ENCODE measurements around the gene PEX26. TPM values are rescaled to one million over a fixed set of nuclear protein-coding genes. Genes with fewer than 3 reads are reported as not detected.
"Not testable (repeated sequence)": the region's sequence is repeated elsewhere in the genome, so short reads cannot be mapped to it uniquely, and the experiment has no call there.

PEX26 gene
- total RNA-seq, 1 donor from 2014 or later: 5.2 TPM

- Histone ChIP-seq H3K4me1 (ENCODE audit: control insufficient read depth in 3 of 3, insufficient read depth in 3 of 3, low read length in 3 of 3) (peaks cover 39 to 55% (median 52%) of the 10 kb centered on the region in 3 donors), H3K36me3 (ENCODE audit: control insufficient read depth in 3 of 3, insufficient read depth in 3 of 3, low read length in 3 of 3) (peaks cover 35 to 42% (median 39%) of the 10 kb centered on the region in 3 donors), H3K27me3 (ENCODE audit: control insufficient read depth in 3 of 3, insufficient read depth in 3 of 3, low read length in 3 of 3) (no peaks in the 10 kb centered on the region), H3K9ac (ENCODE audit: low read depth in 1 of 3, low read length in 3 of 3) (peak overlapping the region in 1 of 3 donors; percentile 33), H3K9me3 (ENCODE audit: control insufficient read depth in 3 of 3, low read length in 3 of 3) (no peaks in the 10 kb centered on the region), H3K4me3 (ENCODE audit: low read length in 3 of 3) (no peak overlapping the region), H3K27ac (ENCODE audit: low read depth, low read length) (no peak overlapping the region)
Observed at GRCh38 chr22:18121954-18122554, 44.3 kb downstream of the PEX26 start.

DNA sequence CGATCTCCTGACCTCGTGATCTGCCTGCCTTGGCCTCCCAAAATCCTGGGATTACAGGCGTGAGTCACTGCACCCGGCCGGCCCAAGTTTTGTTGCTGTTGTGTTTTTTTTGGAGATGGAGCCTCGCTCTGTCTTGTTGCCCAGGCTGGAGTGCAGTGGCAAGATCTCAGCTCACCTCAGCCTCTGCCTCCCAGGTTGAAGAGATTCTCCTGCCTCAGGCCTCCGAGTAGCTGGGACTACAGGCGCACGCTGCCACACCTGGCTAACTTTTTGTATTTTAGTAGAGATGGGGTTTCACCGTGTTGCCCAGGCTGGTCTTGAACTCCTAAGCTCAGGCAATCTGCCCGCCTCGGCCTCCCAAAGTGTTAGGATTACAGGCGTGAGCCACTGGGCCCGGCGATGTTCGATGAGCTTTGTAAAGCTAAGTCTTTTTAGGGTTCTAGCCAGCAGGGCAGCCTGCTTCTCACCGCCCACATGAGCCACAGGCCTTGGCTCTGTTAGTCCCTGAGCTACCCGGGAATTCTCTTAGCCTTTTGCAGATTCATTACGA, 45.8 kb downstream of the PEX26 start:
- not testable (repeated sequence) for H3K9me3 ChIP-seq (ENCODE audit: control insufficient read depth in 3 of 3, low read length in 3 of 3); H3K27ac ChIP-seq (ENCODE audit: low read depth, low read length); H3K27me3 ChIP-seq (ENCODE audit: control insufficient read depth in 3 of 3, insufficient read depth in 3 of 3, low read length in 3 of 3); H3K4me3 ChIP-seq (ENCODE audit: low read length in 3 of 3)
- Histone ChIP-seq H3K36me3 (ENCODE audit: control insufficient read depth in 3 of 3, insufficient read depth in 3 of 3, low read length in 3 of 3) (peaks cover 39 to 47% (median 43%) of the 10 kb centered on the region in 3 donors), H3K4me1 (ENCODE audit: control insufficient read depth in 3 of 3, insufficient read depth in 3 of 3, low read length in 3 of 3) (peaks cover 29 to 43% (median 42%) of the 10 kb centered on the region in 3 donors), H3K9ac (ENCODE audit: low read depth in 1 of 3, low read length in 3 of 3) (peak overlapping the region in 1 of 3 donors; percentile 33)

DNA sequence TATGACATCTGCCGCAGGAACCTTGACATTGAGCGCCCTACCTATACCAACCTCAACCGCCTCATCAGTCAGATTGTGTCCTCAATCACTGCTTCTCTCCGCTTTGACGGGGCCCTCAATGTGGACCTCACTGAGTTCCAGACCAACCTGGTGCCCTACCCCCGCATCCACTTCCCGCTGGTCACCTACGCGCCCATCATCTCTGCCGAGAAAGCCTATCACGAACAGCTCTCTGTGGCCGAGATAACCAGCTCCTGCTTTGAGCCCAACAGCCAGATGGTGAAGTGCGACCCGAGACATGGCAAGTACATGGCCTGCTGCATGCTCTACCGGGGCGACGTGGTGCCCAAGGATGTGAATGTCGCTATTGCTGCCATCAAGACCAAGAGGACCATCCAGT, 48.8 kb downstream of the PEX26 start:
- H3K27me3 ChIP-seq (ENCODE audit: control insufficient read depth in 3 of 3, insufficient read depth in 3 of 3, low read length in 3 of 3): no peaks in the 10 kb centered on the region
- no peaks in the 10 kb centered on the region for H3K9me3 ChIP-seq (ENCODE audit: control insufficient read depth in 3 of 3, low read length in 3 of 3)
- H3K4me3 ChIP-seq (ENCODE audit: low read length in 3 of 3): no peak overlapping the region
- H3K27ac ChIP-seq (ENCODE audit: low read depth, low read length): no peak overlapping the region
- H3K4me1 ChIP-seq (ENCODE audit: control insufficient read depth in 3 of 3, insufficient read depth in 3 of 3, low read length in 3 of 3): peaks cover 7 to 22% (median 20%) of the 10 kb centered on the region in 3 donors
- no peak overlapping the region for H3K9ac ChIP-seq (ENCODE audit: low read depth in 1 of 3, low read length in 3 of 3)
- H3K36me3 ChIP-seq (ENCODE audit: control insufficient read depth in 3 of 3, insufficient read depth in 3 of 3, low read length in 3 of 3): peaks cover 51 to 70% (median 67%) of the 10 kb centered on the region in 3 donors

DNA sequence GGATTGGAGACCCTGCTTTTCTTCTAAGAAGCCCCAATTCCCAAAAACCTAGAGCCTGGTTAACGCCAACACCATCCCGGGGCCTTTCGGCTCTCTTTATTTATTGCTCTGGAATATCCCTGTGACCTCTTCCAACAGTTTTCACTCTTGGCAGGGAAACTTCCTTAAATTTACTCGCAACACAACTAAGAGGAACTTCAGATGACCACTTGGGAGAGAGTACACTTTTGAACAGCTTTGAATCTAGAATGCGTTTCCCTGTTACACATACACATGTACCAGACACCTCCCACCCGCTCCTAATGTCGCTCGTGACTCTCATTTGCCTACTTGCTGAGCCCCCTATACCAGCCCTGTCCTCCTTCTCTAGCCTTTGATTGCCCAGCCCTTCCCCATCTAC, 52.2 kb downstream of the PEX26 start:
- Histone ChIP-seq H3K4me3 (ENCODE audit: low read length in 3 of 3) (no peak overlapping the region), H3K27ac (ENCODE audit: low read depth, low read length) (no peak overlapping the region), H3K27me3 (ENCODE audit: control insufficient read depth in 3 of 3, insufficient read depth in 3 of 3, low read length in 3 of 3) (no peaks in the 10 kb centered on the region), H3K9ac (ENCODE audit: low read depth in 1 of 3, low read length in 3 of 3) (no peak overlapping the region), H3K36me3 (ENCODE audit: control insufficient read depth in 3 of 3, insufficient read depth in 3 of 3, low read length in 3 of 3) (peaks cover 39 to 59% (median 56%) of the 10 kb centered on the region in 3 donors), H3K9me3 (ENCODE audit: control insufficient read depth in 3 of 3, low read length in 3 of 3) (no peaks in the 10 kb centered on the region), H3K4me1 (ENCODE audit: control insufficient read depth in 3 of 3, insufficient read depth in 3 of 3, low read length in 3 of 3) (peaks cover 11 to 13% (median 13%) of the 10 kb centered on the region in 3 donors)

- H3K4me1 ChIP-seq (ENCODE audit: control insufficient read depth in 3 of 3, insufficient read depth in 3 of 3, low read length in 3 of 3): peaks cover 11 to 13% (median 13%) of the 10 kb centered on the region in 3 donors
Observed at GRCh38 chr22:18130699-18131429, 53.1 kb downstream of the PEX26 start.

DNA sequence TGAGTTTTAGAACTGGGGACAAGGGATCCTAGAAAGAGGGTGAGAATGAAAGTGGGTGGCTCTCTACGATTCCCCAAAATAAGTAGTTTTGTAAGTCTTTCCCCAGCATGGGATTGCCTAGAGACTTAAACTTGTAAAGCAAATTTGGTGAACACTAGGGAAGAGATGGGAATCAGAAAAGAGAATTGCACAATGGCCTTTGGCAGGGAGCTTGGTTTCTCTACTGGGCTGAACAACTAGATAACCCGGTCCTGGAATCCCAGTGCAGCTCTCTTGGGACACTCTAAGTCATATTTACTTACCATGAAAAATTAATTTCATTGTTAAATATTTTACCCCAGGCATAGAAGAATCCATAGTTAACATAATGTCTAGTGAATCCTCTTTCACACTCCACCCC, 55.7 kb downstream of the PEX26 start:
- no peaks in the 10 kb centered on the region for H3K9me3 ChIP-seq (ENCODE audit: control insufficient read depth in 3 of 3, low read length in 3 of 3)
- H3K9ac ChIP-seq (ENCODE audit: low read depth in 1 of 3, low read length in 3 of 3): no peak overlapping the region
- no peak overlapping the region for H3K4me3 ChIP-seq (ENCODE audit: low read length in 3 of 3)
- H3K27ac ChIP-seq (ENCODE audit: low read depth, low read length): no peak overlapping the region
- H3K27me3 ChIP-seq (ENCODE audit: control insufficient read depth in 3 of 3, insufficient read depth in 3 of 3, low read length in 3 of 3): no peaks in the 10 kb centered on the region
- H3K4me1 ChIP-seq (ENCODE audit: control insufficient read depth in 3 of 3, insufficient read depth in 3 of 3, low read length in 3 of 3): peaks cover 9% of the 10 kb centered on the region in 3 donors
- H3K36me3 ChIP-seq (ENCODE audit: control insufficient read depth in 3 of 3, insufficient read depth in 3 of 3, low read length in 3 of 3): peaks cover 26 to 44% (median 36%) of the 10 kb centered on the region in 3 donors

More at GRCh38 chr22:18130699-18131429, 53.1 kb downstream of the PEX26 start:
- no peaks in the 10 kb centered on the region for H3K27me3 ChIP-seq (ENCODE audit: control insufficient read depth in 3 of 3, insufficient read depth in 3 of 3, low read length in 3 of 3)
- H3K9me3 ChIP-seq (ENCODE audit: control insufficient read depth in 3 of 3, low read length in 3 of 3): no peaks in the 10 kb centered on the region
- H3K27ac ChIP-seq (ENCODE audit: low read depth, low read length): no peak overlapping the region
- H3K9ac ChIP-seq (ENCODE audit: low read depth in 1 of 3, low read length in 3 of 3): no peak overlapping the region
- H3K4me3 ChIP-seq (ENCODE audit: low read length in 3 of 3): no peak overlapping the region
- H3K36me3 ChIP-seq (ENCODE audit: control insufficient read depth in 3 of 3, insufficient read depth in 3 of 3, low read length in 3 of 3): peaks cover 39 to 59% (median 53%) of the 10 kb centered on the region in 3 donors

DNA sequence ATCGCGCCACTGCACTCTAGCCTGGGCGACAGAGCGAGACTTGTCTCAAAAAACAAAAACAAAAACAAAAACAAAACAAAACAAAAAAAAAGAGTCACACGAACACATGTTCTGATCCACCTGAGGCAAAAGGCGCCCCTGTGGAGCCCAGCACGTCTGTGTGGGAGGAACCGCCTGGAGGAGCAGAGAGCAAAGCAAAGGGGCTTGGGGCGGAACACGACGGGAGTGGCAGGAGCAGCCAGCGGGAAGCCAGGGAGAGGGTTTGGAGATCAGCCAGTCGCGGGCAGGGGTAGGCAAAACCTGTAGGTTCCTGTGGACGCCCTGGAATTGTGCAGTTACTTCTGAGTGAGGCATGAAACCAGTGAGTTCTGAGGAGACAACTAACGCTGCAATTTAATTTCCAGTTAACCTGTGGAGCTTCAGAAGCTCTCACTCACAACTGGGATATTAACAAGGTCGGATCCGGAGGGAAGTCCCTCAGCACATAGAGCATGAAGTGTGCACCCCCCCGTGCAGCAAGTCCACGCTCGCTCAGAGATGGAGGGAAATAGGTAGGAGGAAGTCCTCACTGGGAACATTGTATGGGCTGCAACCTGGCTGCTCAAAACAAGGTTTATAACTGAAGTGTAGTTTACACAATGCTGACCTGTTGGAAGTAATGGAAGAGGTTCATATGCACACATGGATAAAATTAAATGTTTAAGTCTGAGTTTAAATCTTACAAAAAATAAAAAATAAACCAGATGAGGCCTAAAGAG, 59.0 kb downstream of the PEX26 start:
- H3K27me3 ChIP-seq (ENCODE audit: control insufficient read depth in 3 of 3, insufficient read depth in 3 of 3, low read length in 3 of 3): no peaks in the 10 kb centered on the region
- no peak overlapping the region for H3K9ac ChIP-seq (ENCODE audit: low read depth in 1 of 3, low read length in 3 of 3)
- no peak overlapping the region for H3K4me3 ChIP-seq (ENCODE audit: low read length in 3 of 3)
- H3K9me3 ChIP-seq (ENCODE audit: control insufficient read depth in 3 of 3, low read length in 3 of 3): no peaks in the 10 kb centered on the region
- H3K4me1 ChIP-seq (ENCODE audit: control insufficient read depth in 3 of 3, insufficient read depth in 3 of 3, low read length in 3 of 3): peaks cover 0 to 5% (median 2%) of the 10 kb centered on the region in 3 donors
- H3K36me3 ChIP-seq (ENCODE audit: control insufficient read depth in 3 of 3, insufficient read depth in 3 of 3, low read length in 3 of 3): peaks cover 8 to 14% (median 10%) of the 10 kb centered on the region in 3 donors
- H3K27ac ChIP-seq (ENCODE audit: low read depth, low read length): no peak overlapping the region

GRCh38 chr22:18141004-18141403, 63.2 kb downstream of the PEX26 start:
- not testable (repeated sequence) for H3K4me1 ChIP-seq (ENCODE audit: control insufficient read depth in 3 of 3, insufficient read depth in 3 of 3, low read length in 3 of 3); H3K4me3 ChIP-seq (ENCODE audit: low read length in 3 of 3); H3K36me3 ChIP-seq (ENCODE audit: control insufficient read depth in 3 of 3, insufficient read depth in 3 of 3, low read length in 3 of 3); H3K27ac ChIP-seq (ENCODE audit: low read depth, low read length); H3K27me3 ChIP-seq (ENCODE audit: control insufficient read depth in 3 of 3, insufficient read depth in 3 of 3, low read length in 3 of 3); H3K9me3 ChIP-seq (ENCODE audit: control insufficient read depth in 3 of 3, low read length in 3 of 3); H3K9ac ChIP-seq (ENCODE audit: low read depth in 1 of 3, low read length in 3 of 3)

DNA sequence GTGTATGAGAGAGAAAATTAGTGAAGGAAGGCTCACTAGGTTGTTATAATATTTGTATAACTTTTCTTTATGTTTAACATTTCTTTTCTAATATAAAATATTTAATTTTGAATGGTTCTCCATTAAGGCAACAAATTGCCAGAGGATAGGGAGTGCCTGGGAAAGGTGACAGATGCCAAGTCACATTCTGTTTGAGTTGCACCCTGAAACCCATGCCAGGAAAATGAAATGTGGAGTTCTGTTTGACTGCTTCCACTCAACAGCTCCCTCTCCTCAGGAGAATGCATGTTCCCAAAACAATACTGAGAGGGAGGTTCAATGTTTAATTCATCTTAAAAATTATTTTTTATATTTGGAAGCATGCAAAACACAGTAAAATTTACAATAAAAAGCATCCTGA, 66.3 kb downstream of the PEX26 start:
- Histone ChIP-seq H3K9me3 (ENCODE audit: control insufficient read depth in 3 of 3, low read length in 3 of 3) (no peaks in the 10 kb centered on the region), H3K4me3 (ENCODE audit: low read length in 3 of 3) (no peak overlapping the region), H3K4me1 (ENCODE audit: control insufficient read depth in 3 of 3, insufficient read depth in 3 of 3, low read length in 3 of 3) (peaks cover 0 to under 1% (median 0%) of the 10 kb centered on the region in 3 donors), H3K36me3 (ENCODE audit: control insufficient read depth in 3 of 3, insufficient read depth in 3 of 3, low read length in 3 of 3) (no peaks in the 10 kb centered on the region), H3K27ac (ENCODE audit: low read depth, low read length) (no peak overlapping the region), H3K9ac (ENCODE audit: low read depth in 1 of 3, low read length in 3 of 3) (no peak overlapping the region), H3K27me3 (ENCODE audit: control insufficient read depth in 3 of 3, insufficient read depth in 3 of 3, low read length in 3 of 3) (no peaks in the 10 kb centered on the region)
